Psoas muscle (tissue), 8 donors: ENCODE data around the gene UBE2J1. TPM values are rescaled to one million over a fixed set of nuclear protein-coding genes. Genes with fewer than 3 reads are reported as not detected.
A peak's percentile ranks its signal among the peaks of the same experiment; 100 is the strongest.

Source experiments
- ATAC-seq, 4 donors: fragments of 200-7000 bp; cut with Tn5 transposase; one replicate each; pipeline ENCODE4 v1.9.1; 2020; ENCODE audit warnings: moderate library complexity in 3 of 4, mild to moderate bottlenecking in 2 of 4
- DNase-seq, 2 donors: peaks; one replicate each; pipeline ENCODE4 v3.0.0-alpha.2; 2020
- H3K27ac ChIP-seq: fragments of 200-600 bp; one replicate; pipeline ENCODE4 v1.8.0; 2022
- H3K27me3 ChIP-seq, 3 donors: fragments of 200-600 bp in 1 of 3; one replicate each; pipeline versions ENCODE4 v1.6.1 to v1.8.0; 2013 to 2022; ENCODE audit warnings: low read length in 2 of 3, mild to moderate bottlenecking in 2 of 3, moderate library complexity in 1 of 3; ENCODE audit not compliant: insufficient read depth in 3 of 3
- H3K36me3 ChIP-seq, 2 donors: fragments of 200-600 bp in 1 of 2; one replicate each; pipeline versions ENCODE4 v1.6.1 to v1.8.0; 2013 to 2022; ENCODE audit warnings: low read depth in 1 of 2, mild to moderate bottlenecking in 1 of 2, moderate library complexity in 1 of 2; ENCODE audit not compliant: insufficient read depth in 1 of 2
- H3K4me1 ChIP-seq: fragments of 200-600 bp; one replicate; pipeline ENCODE4 v1.8.0; 2022
- H3K4me3 ChIP-seq: fragments of 200-600 bp; one replicate; pipeline ENCODE4 v1.8.0; 2022; ENCODE audit warnings: mild to moderate bottlenecking
- H3K9me3 ChIP-seq: fragments of 200-600 bp; one replicate; pipeline ENCODE4 v1.8.0; 2022
- WGBS, 3 donors: extraction: QIAGEN DNeasy Blood & Tissue Kit; methylation state at CpG; one replicate each; pipeline versions ENCODE4 v1.1.6 to v1.1.7; 2013; 5-methylcytosine and 5-hydroxymethylcytosine counted together
- intact Hi-C, 2 donors: fragments of 100-400 bp; cut with DNase I; formaldehyde crosslinking; loops; one replicate each; pipeline versions ENCODE4 v1.11.0 to v1.14.2; 2022
- polyA plus RNA-seq, 3 donors: library from polyadenylated mRNA; stranded (reverse); fragments of 200-250 nt; gene quantifications; one replicate each; pipeline ENCODE4 v1.2.3, GENCODE V29; 2013
- total RNA-seq, 4 donors: library from RNA; stranded (reverse); fragmentation: NEBNext Ultra II Directional in 2 of 4; extraction: Animal tissue kit (Norgen Biotek cat#: 25700) in 2 of 4; gene quantifications; one replicate each; pipeline versions ENCODE4 v1.2.1 to v1.2.4, GENCODE V29; 2021 to 2023
- TF ChIP-seq, protein P1 (sequence below): fragments of 200-600 bp; IDR thresholded peaks from one replicate; pipeline ENCODE4 v1.8.0; 2022; ENCODE audit warnings: antibody characterized with exemption
- donor health status: healthy with polysubstance abuse.
- donor health status: DM: no; HTN: no; CAD: no; lungs with moderate emphysema.
- donor health status: Bipolar disorder and iron deficiency.
- donor health status: healthy.
- donor health status: DM: yes; HTN: yes; CAD: no.
- donor health status: DM: no; HTN: no; CAD: no.
- donor health status: DM: no; HTN: no; CAD: no.
- donor health status: DM: yes; HTN: yes; CAD: no.

Gene UBE2J1
- total and polyA plus RNA-seq, 7 donors, result 10.0 to 21.6 (median 16.3) TPM

DNA sequence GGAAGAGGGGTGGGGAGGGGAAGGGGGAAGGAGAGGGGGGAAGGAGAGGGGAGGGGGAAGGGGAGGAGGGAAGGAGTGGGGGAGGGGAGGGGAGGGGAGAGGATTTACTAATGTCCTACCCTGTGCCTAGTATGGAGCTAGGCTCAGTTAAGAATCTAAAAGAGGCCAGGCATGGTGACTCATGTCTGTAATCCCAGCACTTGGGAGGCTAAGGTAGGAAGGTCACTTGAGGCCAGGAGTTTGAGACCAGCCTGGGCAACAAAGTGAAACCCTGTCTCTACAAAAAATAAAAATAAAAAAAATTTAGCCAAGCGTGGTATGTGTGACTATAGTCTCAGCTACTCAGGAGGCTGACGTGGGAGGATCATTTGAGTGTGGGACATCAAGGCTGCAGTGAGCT is 13.0 kb downstream of the UBE2J1 start:
- Histone ChIP-seq H3K36me3 (peaks cover 0 to 78% of the 10 kb centered on the region in 2 donors), H3K4me1 (no peaks in the 10 kb centered on the region), H3K27ac (no peak overlapping the region), H3K4me3 (no peak overlapping the region), H3K9me3 (no peaks in the 10 kb centered on the region), H3K27me3 (no peaks in the 10 kb centered on the region)
- TF ChIP-seq, protein P1, sequence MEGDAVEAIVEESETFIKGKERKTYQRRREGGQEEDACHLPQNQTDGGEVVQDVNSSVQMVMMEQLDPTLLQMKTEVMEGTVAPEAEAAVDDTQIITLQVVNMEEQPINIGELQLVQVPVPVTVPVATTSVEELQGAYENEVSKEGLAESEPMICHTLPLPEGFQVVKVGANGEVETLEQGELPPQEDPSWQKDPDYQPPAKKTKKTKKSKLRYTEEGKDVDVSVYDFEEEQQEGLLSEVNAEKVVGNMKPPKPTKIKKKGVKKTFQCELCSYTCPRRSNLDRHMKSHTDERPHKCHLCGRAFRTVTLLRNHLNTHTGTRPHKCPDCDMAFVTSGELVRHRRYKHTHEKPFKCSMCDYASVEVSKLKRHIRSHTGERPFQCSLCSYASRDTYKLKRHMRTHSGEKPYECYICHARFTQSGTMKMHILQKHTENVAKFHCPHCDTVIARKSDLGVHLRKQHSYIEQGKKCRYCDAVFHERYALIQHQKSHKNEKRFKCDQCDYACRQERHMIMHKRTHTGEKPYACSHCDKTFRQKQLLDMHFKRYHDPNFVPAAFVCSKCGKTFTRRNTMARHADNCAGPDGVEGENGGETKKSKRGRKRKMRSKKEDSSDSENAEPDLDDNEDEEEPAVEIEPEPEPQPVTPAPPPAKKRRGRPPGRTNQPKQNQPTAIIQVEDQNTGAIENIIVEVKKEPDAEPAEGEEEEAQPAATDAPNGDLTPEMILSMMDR, result no peak
- peak in 3 of 4 donors; percentile 61 to 86 (median 62) for ATAC-seq
- DNase-seq, result no peak
- intact Hi-C loops, result no loop called here
- WGBS, 3 donors, result 79 to 89% (median 84%) methylated on average over 2 of the region's 2 CpGs

DNA sequence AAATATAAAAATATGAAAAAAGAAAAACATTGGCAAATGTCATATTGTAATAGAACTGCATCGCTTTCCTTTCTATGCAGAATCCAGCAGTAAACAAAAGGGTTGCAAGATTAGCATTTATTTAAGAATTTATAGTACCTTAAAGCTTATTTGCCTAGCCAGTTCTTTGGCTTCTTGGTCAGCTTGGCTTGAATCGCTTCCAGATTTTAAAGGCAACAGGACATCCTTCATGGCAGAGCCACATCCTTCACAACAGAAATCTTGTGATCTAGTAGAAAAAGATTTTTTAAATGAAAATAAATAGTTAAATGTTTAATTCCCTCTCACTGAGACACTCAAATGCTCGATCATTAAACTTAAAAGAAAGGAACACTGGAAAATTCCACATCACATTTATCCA is 17.4 kb downstream of the UBE2J1 start:
- intact Hi-C loops, result no loop called here
- ATAC-seq, result no peak
- TF ChIP-seq, protein P1, result no peak
- DNase-seq, result no peak
- no peaks in the 10 kb centered on the region for H3K4me1 ChIP-seq
- 82 to 88% (median 82%) methylated on average over 3 of the region's 3 CpGs for WGBS, 3 donors
- no peaks in the 10 kb centered on the region for H3K27me3 ChIP-seq
- no peak overlapping the region for H3K4me3 ChIP-seq
- peaks cover 5 to 92% of the 10 kb centered on the region in 2 donors for H3K36me3 ChIP-seq
- H3K9me3 ChIP-seq, result no peaks in the 10 kb centered on the region
- no peak overlapping the region for H3K27ac ChIP-seq

DNA sequence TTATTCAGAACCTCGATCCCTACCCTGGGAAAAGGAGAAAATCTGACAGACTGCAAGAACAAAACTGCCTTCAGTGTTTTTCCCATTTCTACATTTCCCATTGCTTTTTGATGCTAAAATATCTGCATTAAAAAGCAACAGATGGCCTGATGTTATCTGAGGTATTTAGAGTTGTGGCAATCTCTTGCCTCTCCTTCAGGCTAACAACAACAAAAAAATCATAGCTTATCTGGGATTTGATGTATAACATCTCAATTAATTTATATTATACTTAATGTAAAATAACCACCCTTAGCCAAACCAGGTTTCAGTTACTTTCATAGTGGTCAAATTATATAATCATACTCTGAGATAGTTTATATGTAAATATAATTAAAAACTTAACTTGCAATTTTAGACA is 21.6 kb downstream of the UBE2J1 start:
- WGBS, 3 donors, result 97 to 100% (median 100%) methylated on average over 1 of the region's 1 CpG
- no peak for ATAC-seq
- Histone ChIP-seq H3K27ac (no peak overlapping the region), H3K9me3 (no peaks in the 10 kb centered on the region), H3K27me3 (no peaks in the 10 kb centered on the region), H3K4me3 (no peak overlapping the region), H3K4me1 (no peaks in the 10 kb centered on the region), H3K36me3 (peaks cover 10 to 95% of the 10 kb centered on the region in 2 donors)
- intact Hi-C loops, result no loop called here
- DNase-seq, result no peak
- TF ChIP-seq, protein P1, result no peak

DNA sequence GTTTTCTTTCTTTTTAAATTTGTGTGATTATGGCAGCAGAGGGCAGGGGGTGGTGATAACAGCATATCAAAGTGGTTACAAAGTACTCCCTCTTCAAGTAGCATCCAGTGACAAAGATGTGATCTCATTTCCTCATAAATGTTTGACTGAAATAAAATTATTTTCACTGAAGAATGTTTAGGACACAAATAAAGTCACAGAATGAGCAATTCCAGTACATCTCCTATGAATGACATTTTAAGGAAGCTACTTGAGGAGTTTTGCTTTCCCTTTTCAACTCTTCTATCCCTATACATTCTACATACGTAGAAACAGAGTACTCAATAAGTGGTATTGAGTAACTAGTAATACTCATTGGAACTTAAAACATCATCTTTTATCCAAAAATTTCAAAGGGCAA is 23.5 kb downstream of the UBE2J1 start:
- no peak for DNase-seq
- H3K4me1 ChIP-seq, result peaks cover 1% of the 10 kb centered on the region
- no peak for ATAC-seq
- H3K9me3 ChIP-seq, result no peaks in the 10 kb centered on the region
- TF ChIP-seq, protein P1, result no peak
- intact Hi-C loops, result no loop called here
- H3K4me3 ChIP-seq, result no peak overlapping the region
- H3K27ac ChIP-seq, result no peak overlapping the region
- H3K36me3 ChIP-seq, result peaks cover 10 to 78% of the 10 kb centered on the region in 2 donors
- 92 to 97% (median 96%) methylated on average over 1 of the region's 1 CpG for WGBS, 3 donors
- H3K27me3 ChIP-seq, result no peaks in the 10 kb centered on the region

DNA sequence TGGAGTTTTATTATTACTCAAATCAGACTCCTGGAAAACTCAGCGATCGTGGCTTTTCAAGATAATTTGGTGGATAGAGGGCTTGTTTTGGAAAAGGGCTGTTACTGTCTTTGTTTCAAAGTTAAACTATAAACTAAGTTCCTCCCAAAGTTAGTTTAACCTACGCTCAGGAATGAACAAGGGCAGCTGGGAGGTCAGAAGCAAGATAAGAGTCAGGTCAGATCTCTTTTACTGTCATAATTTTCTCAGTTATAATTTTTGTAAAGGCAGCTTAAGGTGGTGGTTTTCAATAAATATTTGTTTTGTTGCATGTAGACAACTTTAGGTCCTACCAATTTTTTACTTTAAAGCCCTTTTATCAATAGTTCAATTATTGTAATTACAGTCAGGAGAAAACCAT is 28.2 kb downstream of the UBE2J1 start:
- DNase-seq, result no peak
- peaks cover 15% of the 10 kb centered on the region for H3K4me1 ChIP-seq
- H3K4me3 ChIP-seq, result no peak overlapping the region
- WGBS, 3 donors, result 94 to 96% (median 94%) methylated on average over 3 of the region's 3 CpGs
- no peak for ATAC-seq
- no peaks in the 10 kb centered on the region for H3K9me3 ChIP-seq
- intact Hi-C loops, result no loop called here
- peak overlapping the region; percentile 39 for H3K27ac ChIP-seq
- H3K27me3 ChIP-seq, result no peaks in the 10 kb centered on the region
- TF ChIP-seq, protein P1, result no peak
- H3K36me3 ChIP-seq, result peaks cover 5 to 35% of the 10 kb centered on the region in 2 donors
